NCI-H2029 (cell line): ENCODE results near the gene TGFBR3.

Source experiments
- DNase-seq: peaks from one replicate; lab custom pipeline; 2025; lab: John Stamatoyannopoulos, UW

The TGFBR3 gene

GRCh38 chr1:91826248-91826647, 59.7 kb downstream of the TGFBR3 start:
- no peak for DNase-seq

GRCh38 chr1:91821126-91821868, 64.7 kb downstream of the TGFBR3 start:
- DNase-seq: no peak

- DNase-seq: no peak
Observed at GRCh38 chr1:91819038-91819788, 66.7 kb downstream of the TGFBR3 start.

GRCh38 chr1:91818713-91818975, 67.3 kb downstream of the TGFBR3 start:
- DNase-seq: no peak

- no peak for DNase-seq
Observed at GRCh38 chr1:91817211-91817905, 68.6 kb downstream of the TGFBR3 start.

GRCh38 chr1:91816031-91816430, 69.9 kb downstream of the TGFBR3 start:
- DNase-seq: no peak

- DNase-seq: no peak
Observed at GRCh38 chr1:91814448-91814847, 71.5 kb downstream of the TGFBR3 start.

- no peak for DNase-seq
Observed at GRCh38 chr1:91813813-91814212, 72.1 kb downstream of the TGFBR3 start.

GRCh38 chr1:91811363-91812025, 74.5 kb downstream of the TGFBR3 start:
- DNase-seq: no peak

- no peak for DNase-seq
Observed at GRCh38 chr1:91809317-91809716, 76.6 kb downstream of the TGFBR3 start.

GRCh38 chr1:91807921-91808620, 77.9 kb downstream of the TGFBR3 start:
- no peak for DNase-seq

- DNase-seq: no peak
Observed at GRCh38 chr1:91806769-91807700, 78.9 kb downstream of the TGFBR3 start.

GRCh38 chr1:91806181-91806768, 79.7 kb downstream of the TGFBR3 start:
- no peak for DNase-seq

- no peak for DNase-seq
Observed at GRCh38 chr1:91805311-91805801, 80.6 kb downstream of the TGFBR3 start.

GRCh38 chr1:91804546-91805023, 81.4 kb downstream of the TGFBR3 start:
- DNase-seq: no peak

- peak; percentile 70 for DNase-seq
Observed at GRCh38 chr1:91803847-91804545, 82.0 kb downstream of the TGFBR3 start.

- peak; percentile 55 for DNase-seq
Observed at GRCh38 chr1:91803123-91803522, 82.8 kb downstream of the TGFBR3 start.

- DNase-seq: no peak
Observed at GRCh38 chr1:91801496-91802115, 84.3 kb downstream of the TGFBR3 start.

- no peak for DNase-seq
Observed at GRCh38 chr1:91799863-91800262, 86.1 kb downstream of the TGFBR3 start.
